MCF 10A (cell line): ENCODE measurements around the gene ANKHD1. TPM values are rescaled to one million over a fixed set of nuclear protein-coding genes. Genes with fewer than 3 reads are reported as not detected.
A peak's percentile ranks its signal among the peaks of the same experiment; 100 is the strongest.

Experiments
- BruUV-seq: library from RNA; stranded (reverse); fragments of 400-500 nt; replicated peaks from 2 replicates; lab custom pipeline; 2021; lab: Mats Ljungman, UMichigan
- CTCF ChIA-PET: fragments of 300-600 bp; sonication (Branson Sonifier 250); formaldehyde crosslinking; extraction: SDS; loops from one replicate; lab custom pipeline; 2021; ENCODE audit warnings: antibody characterized with exemption, inconsistent platforms; lab: Yijun Ruan, JAX
- POLR2A ChIA-PET: fragments of 300-600, 350-650 bp; sonication (Branson Sonifier 250); formaldehyde crosslinking; extraction: SDS; loops from one replicate; lab custom pipeline; 2020; ENCODE audit warnings: antibody characterized with exemption, inconsistent platforms; lab: Yijun Ruan, JAX
- DNase-seq: peaks from one replicate; pipeline ENCODE4 v3.0.0-alpha.2; 2018; ENCODE audit not compliant: unreplicated experiment
- H3K27ac Mint-ChIP-seq: one replicate; pipeline ENCODE4 v1.8.0; 2022; ENCODE audit warnings: mild to moderate bottlenecking, low read depth, mixed read lengths; ENCODE audit not compliant: unreplicated experiment
- H3K27me3 Mint-ChIP-seq: one replicate; pipeline ENCODE4 v1.8.0; 2022; ENCODE audit warnings: mixed read lengths; ENCODE audit not compliant: insufficient read depth, unreplicated experiment
- H3K36me3 Mint-ChIP-seq: one replicate; pipeline ENCODE4 v1.8.0; 2022; ENCODE audit warnings: mild to moderate bottlenecking, moderate library complexity, mixed read lengths; ENCODE audit not compliant: insufficient read depth, unreplicated experiment
- H3K4me1 Mint-ChIP-seq: one replicate; pipeline ENCODE4 v1.8.0; 2022; ENCODE audit warnings: mixed read lengths; ENCODE audit not compliant: insufficient read depth, unreplicated experiment
- H3K4me3 Mint-ChIP-seq: one replicate; pipeline ENCODE4 v1.8.0; 2022; ENCODE audit warnings: mild to moderate bottlenecking, moderate library complexity, mixed read lengths; ENCODE audit not compliant: unreplicated experiment
- H3K9me3 Mint-ChIP-seq: one replicate; pipeline ENCODE4 v1.8.0; 2022; ENCODE audit warnings: mixed read lengths; ENCODE audit not compliant: unreplicated experiment
- CTCF ChIP-seq: fragments of 200-600 bp; IDR thresholded peaks from one replicate; pipeline ENCODE4 v1.8.0; 2022; ENCODE audit warnings: antibody characterized with exemption, mild to moderate bottlenecking; ENCODE audit not compliant: unreplicated experiment
- intact Hi-C: fragments of 100-400 bp; cut with micrococcal nuclease; formaldehyde crosslinking; loops from 2 replicates; pipeline ENCODE4 v1.14.1; 2022
- total RNA-seq: library from RNA; stranded (reverse); gene quantifications from 2 replicates; pipeline ENCODE4 v1.2.3, GENCODE V29; 2022

ANKHD1 gene
- total RNA-seq, 1 experiment from 2014 or later = 146 TPM

- Mint-ChIP-seq H3K9me3 (no peaks in the 10 kb centered on the region), H3K27ac (no peak overlapping the region), H3K4me1 (peaks cover 19% of the 10 kb centered on the region), H3K36me3 (peaks cover 16% of the 10 kb centered on the region), H3K4me3 (no peak overlapping the region), H3K27me3 (no peaks in the 10 kb centered on the region)
- intact Hi-C loops = loop anchor here (5.0 kb wide), 1 partner anchor 145 kb away; the partner anchor contains the start of gene EIF4EBP3
- ChIA-PET CTCF (interaction anchor here (0.5 to 2.8 kb wide), 8 partner anchors 15 to 158 kb away, joined by 3 to 17 read pairs (median 3); no protein-coding TSS in a partner anchor), POLR2A (interaction anchor here (0.6 to 3.6 kb wide), 52 partner anchors 7 to 324 kb away, joined by 3 to 46 read pairs (median 6); partner anchors contain the start of genes APBB3, CYSTM1, EIF4EBP3 and HARS1)
- no TSS peak for BruUV-seq
- DNase-seq = peak; percentile 69
- TF ChIP-seq CTCF = no peak
These were observed 833 bp downstream of the ANKHD1 start for GRCh38 chr5:140402258-140403074.

DNA sequence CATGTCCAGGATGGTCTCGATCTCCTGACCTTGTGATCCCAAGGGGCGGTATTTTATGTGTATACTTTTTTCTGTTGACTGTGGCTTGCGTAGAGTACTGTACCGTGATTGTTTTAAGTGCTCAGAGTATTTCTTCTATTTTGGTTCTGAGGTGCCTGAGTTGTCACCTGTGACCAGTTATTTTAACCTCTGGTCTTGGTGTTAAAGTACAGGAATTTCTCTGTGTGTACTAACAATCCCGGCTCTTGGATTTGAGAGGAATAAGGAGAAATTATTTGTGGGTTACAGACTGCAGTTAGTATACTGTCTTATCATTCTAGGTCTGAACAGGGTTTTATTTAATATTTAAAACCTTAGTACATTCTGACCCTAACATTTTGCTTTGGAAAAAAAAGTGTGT lies 2.0 kb downstream of the ANKHD1 start:
- Mint-ChIP-seq H3K4me1 (peaks cover 20% of the 10 kb centered on the region), H3K27me3 (no peaks in the 10 kb centered on the region), H3K36me3 (peaks cover 22% of the 10 kb centered on the region), H3K27ac (peak overlapping the region; percentile 18), H3K4me3 (no peak overlapping the region), H3K9me3 (no peaks in the 10 kb centered on the region)
- ChIA-PET CTCF (interaction anchor here (2.3 to 2.8 kb wide), 2 partner anchors 31 to 144 kb away, joined by 7 to 17 read pairs; partner anchors contain the start of gene EIF4EBP3), POLR2A (interaction anchor here (0.7 to 2.9 kb wide), 10 partner anchors 11 to 490 kb away, joined by 3 to 23 read pairs (median 4); partner anchors contain the start of genes HARS1 and HARS2)
- TF ChIP-seq CTCF = no peak
- intact Hi-C loops = loop anchor here (5.0 kb wide), 1 partner anchor 144 kb away; the partner anchor contains the start of gene EIF4EBP3
- DNase-seq = no peak
- BruUV-seq = no TSS peak

DNA sequence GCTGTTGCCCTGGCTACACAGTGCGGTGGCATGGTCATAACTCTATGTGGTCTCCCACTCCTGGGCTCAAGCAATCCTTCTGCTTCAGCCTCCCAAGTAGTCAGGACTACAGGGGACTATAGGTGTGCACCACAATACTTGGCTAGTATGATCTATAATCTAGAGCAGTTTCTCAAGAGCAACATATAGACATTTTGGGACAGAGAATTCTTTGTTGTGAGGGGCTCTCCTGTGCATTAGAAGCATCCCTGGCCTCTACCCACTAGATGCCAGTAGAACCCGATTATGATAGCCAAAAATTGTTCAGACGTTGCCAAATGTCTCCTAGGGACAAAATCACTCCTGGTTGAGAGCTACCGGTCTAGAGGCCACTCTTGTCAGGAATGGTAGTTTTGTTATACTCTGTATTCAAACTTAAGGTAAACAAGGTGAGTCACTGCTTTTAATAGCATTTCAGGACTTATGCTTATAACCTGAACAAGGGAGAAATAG lies 7.2 kb downstream of the ANKHD1 start:
- BruUV-seq = no TSS peak
- Mint-ChIP-seq H3K27ac (peak overlapping the region; percentile 78), H3K9me3 (no peaks in the 10 kb centered on the region), H3K4me3 (peak overlapping the region; percentile 40), H3K36me3 (peaks cover 31% of the 10 kb centered on the region), H3K27me3 (no peaks in the 10 kb centered on the region), H3K4me1 (peaks cover 32% of the 10 kb centered on the region)
- ChIA-PET POLR2A (interaction anchor here (0.7 to 2.8 kb wide), 11 partner anchors 12 to 282 kb away, joined by 3 to 6 read pairs (median 3); partner anchors contain the start of genes EIF4EBP3, HARS1, IK and NDUFA2), CTCF (interaction anchor here (0.8 to 2.3 kb wide), 3 partner anchors 10 to 1747 kb away, joined by 3 to 16 read pairs (median 4); partner anchors contain the start of gene SLC4A9)
- TF ChIP-seq CTCF = no peak
- DNase-seq = peak; percentile 64
- intact Hi-C loops = no loop called here

DNA sequence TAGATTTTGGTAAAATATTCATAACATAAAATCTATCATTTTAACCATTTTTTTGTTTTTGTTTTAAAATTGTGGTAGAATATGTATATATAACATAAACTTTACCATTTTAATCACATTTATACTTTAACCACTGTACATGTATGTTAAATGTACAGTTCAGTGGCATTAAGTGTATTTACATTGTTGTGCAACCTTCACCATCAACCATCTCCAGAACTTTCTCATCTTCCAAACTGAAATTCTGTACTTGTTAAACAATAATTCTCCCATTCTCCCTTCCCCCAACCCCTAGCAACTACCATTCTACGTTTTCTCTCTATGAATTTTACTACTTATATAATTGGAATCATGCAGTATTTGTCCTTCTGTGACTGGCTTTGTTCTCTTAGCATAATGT lies 11.6 kb downstream of the ANKHD1 start:
- Mint-ChIP-seq H3K4me3 (no peak overlapping the region), H3K27me3 (no peaks in the 10 kb centered on the region), H3K4me1 (peaks cover 19% of the 10 kb centered on the region), H3K9me3 (no peaks in the 10 kb centered on the region), H3K27ac (no peak overlapping the region), H3K36me3 (peaks cover 35% of the 10 kb centered on the region)
- no peak for DNase-seq
- intact Hi-C loops = no loop called here
- TF ChIP-seq CTCF = no peak
- ChIA-PET CTCF (interaction anchor here (0.9 to 1.1 kb wide), 2 partner anchors 50 to 142 kb away, joined by 3 read pairs; no protein-coding TSS in a partner anchor), POLR2A (no interaction called here)
- no TSS peak for BruUV-seq
